ENCODE data around the gene C16orf96. TPM values are rescaled to one million over a fixed set of nuclear protein-coding genes. Genes with fewer than 3 reads are reported as not detected.

The C16orf96 gene
- total RNA-seq, 4 donors from 2014 or later, result 1.1 TPM; not detected in 3

GRCh38 chr16:4517812-4518680 is 38.1 kb upstream of the C16orf96 start:
- no peak for TF ChIP-seq CTCF (IDR thresholded peaks at IDR 0.05; ENCODE audit: low read depth)

- no peak for TF ChIP-seq CTCF (IDR thresholded peaks at IDR 0.05; ENCODE audit: low read depth)
These were observed 36.7 kb upstream of the C16orf96 start for GRCh38 chr16:4519274-4520058.

- TF ChIP-seq CTCF (IDR thresholded peaks at IDR 0.05; ENCODE audit: low read depth), result no peak
These were observed 35.2 kb upstream of the C16orf96 start for GRCh38 chr16:4520913-4521312.

- no peak for TF ChIP-seq CTCF (IDR thresholded peaks at IDR 0.05; ENCODE audit: low read depth)
These were observed 34.0 kb upstream of the C16orf96 start for GRCh38 chr16:4522051-4522581.

GRCh38 chr16:4523686-4524085 is 32.5 kb upstream of the C16orf96 start:
- TF ChIP-seq CTCF (IDR thresholded peaks at IDR 0.05; ENCODE audit: low read depth), result no peak

GRCh38 chr16:4524571-4524970 is 31.6 kb upstream of the C16orf96 start:
- TF ChIP-seq CTCF (IDR thresholded peaks at IDR 0.05; ENCODE audit: low read depth), result no peak

- TF ChIP-seq CTCF (IDR thresholded peaks at IDR 0.05; ENCODE audit: low read depth), result no peak
These were observed 31.1 kb upstream of the C16orf96 start for GRCh38 chr16:4525069-4525468.
